NCI-H128 (cell line): ENCODE data around the gene SHROOM4.

Source experiments
- DNase-seq: peaks from one replicate; lab custom pipeline; 2025; ENCODE audit not compliant: unreplicated experiment; lab: John Stamatoyannopoulos, UW

SHROOM4 gene

GRCh38 chrX:50813843-50814661, at the start of gene SHROOM4:
Gene SHROOM4, minus strand, starts transcription at chrX:50814194. Its CDS starts 176 bp downstream, at chrX:50814018.
- no peak for DNase-seq

DNA sequence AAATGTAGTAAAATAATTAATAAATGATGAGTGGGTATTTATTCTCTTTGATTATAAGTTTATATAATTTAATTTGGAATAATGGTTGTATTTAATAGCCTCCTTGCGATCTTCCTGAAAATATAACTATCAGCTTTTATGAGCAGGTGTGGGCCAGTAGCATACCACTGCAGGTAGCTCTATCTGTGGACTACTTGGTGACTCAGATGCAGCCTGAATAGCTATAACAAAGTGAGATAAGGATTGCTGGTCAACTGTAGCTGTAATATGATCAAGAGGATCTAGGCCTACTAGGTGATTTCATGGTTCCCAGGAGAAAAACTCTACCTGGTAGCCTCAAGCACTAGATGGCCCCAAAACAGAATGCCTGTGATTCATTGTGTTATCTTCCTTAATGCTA, 49.5 kb upstream of the SHROOM4 start:
- no peak for DNase-seq

DNA sequence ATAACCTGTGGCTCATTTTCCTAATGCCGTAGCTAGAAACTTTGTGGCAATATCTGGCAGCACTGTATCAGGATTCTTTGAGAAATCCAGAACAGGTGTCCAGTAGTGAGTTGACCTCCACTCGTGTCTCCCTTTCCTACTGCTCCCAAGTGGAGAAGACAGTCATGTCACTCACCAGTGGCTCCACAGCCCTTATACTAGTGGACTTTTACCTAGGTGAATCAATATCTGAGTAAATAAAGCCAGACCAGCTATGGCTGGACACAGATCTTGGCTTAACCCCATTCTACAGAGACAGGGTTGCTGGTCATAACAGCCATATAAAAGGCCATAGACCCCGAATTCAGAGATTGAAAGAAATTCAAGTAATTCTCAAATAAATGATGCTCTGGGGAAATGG, 46.5 kb upstream of the SHROOM4 start:
- no peak for DNase-seq

DNA sequence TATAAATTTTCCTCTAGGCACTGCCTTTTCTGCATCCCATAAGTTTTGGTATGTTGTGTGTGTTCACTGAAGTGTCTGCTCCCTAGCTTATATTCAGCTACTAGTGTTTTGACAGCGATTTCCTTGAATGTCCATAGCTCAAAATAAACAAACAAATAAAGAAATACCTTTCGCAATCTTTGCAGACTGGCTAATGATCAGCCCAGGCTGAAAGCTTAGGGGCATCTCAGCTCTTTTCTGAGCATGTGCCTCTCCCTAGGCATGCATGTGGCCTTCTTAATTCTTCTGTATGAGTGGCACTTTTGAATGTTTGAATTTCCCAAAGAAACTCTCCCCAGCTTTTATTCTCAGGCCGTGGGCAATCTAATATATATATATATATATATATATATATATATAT, 44.6 kb upstream of the SHROOM4 start:
- DNase-seq = no peak

DNA sequence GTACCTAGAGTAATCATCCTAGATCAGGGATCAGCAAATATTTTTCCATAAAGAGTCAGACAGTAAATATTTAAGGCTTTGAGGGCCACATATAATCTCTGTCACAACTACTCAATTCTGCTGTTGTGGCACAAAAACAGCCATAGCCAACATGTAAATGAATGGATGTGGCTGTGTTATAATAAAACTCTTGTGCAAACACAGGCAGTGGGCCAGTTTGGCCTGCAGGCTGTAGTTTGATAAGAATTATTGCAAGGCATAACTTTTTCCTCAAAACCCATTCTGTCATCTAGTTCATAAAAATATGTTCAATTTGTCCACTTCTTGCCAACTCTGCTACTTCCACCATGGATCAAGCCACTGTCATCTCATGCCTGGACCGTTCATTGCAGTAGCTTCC, 39.4 kb upstream of the SHROOM4 start:
- no peak for DNase-seq

- DNase-seq = no peak
These were observed 38.5 kb upstream of the SHROOM4 start for GRCh38 chrX:50852524-50852923.

- DNase-seq = no peak
These were observed 28.2 kb upstream of the SHROOM4 start for GRCh38 chrX:50842221-50842620.

DNA sequence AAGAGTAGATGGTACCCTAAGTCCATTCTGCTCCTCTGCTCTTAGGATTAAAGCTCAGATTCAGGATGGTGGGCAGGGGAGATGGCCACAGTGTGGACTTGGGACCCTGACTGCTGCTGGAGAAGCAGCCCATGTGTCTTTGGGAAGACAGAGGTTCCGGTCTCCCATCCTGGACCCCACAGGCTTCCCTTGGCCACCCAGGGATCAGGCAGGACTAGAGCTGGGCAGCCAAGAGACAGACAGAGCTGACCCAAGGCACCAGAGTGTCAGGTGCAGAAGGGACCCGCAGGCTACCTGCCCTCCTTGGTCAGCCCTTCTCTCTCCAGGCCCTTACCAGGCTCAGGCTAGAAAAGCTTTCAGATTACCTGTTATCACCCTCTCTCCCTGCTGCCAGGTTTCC, 25.7 kb upstream of the SHROOM4 start:
- no peak for DNase-seq

DNA sequence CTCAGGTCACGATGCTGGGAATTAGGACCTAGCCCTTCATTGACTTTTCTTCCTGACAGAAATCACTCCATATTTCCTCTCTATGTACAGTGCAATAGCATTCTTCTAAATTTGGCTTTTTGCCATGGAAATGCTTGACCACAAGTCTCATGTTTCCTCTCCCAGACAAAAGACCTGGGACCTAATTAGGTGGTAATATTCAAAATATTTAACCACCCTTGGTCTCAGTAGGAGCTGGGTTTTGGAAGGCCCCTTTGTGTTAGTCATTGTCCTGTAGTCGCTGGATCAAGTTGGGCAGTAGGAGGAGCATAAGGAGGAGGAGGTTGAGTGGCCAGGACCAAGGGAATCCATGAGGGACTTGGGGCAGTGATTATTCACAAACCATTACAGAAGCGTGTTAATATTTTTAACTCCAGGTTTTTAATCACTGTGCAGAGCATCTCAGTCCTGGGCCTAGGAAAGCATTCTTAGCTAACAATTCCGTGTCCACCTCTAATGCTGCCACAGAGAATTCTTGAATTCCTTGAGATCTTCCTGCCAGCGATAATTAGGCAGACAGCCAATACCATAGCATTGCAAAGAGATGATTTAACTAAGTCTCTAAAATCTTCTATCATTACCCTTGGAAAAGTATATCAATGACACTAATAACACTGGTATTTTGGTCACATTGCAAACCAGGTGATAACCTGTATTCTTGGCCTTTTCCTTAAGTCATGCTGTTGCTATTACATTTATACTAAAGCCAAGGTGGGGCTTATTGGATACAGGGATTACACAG, 25.0 kb upstream of the SHROOM4 start:
- no peak for DNase-seq

- no peak for DNase-seq
These were observed 14.0 kb upstream of the SHROOM4 start for GRCh38 chrX:50827996-50828395.

DNA sequence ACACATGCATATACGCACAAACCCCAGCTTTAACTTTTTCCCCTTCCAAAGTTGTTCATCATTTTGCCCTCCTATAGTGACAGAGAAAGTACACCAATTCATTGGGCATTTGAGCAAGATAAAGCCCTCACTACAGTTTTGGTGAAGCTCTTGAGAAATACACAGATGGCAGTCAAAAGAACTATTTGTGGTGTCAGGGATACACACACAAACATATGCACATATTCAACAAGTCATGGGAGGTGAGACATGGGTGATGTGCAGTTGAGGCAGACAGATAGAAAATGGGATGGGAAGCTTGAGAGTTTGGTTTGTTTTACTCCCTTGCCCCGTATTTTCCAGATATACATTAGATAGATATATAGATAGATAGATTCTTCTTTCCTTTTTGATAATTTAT, 11.8 kb upstream of the SHROOM4 start:
- DNase-seq = no peak

DNA sequence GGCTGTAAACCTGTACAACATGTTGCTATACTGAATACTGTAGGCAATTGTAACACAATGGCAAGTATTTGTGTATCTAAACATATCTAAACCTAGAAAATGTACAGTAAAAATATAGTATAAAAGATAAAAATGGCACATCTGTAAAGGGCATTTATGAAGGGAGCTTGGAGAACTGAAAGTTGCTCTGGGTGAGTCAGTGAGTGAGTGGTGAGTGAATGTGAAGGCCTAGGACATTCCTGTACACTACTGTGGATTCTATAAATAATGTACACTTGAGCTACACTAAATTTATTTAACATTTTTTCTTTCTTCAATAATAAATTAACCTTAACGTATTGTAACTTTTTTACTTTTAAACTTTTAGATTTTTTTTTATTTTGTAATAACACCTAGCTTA, 5.0 kb upstream of the SHROOM4 start:
- no peak for DNase-seq

- DNase-seq = no peak
These were observed 1.1 kb upstream of the SHROOM4 start for GRCh38 chrX:50815120-50815519.

DNA sequence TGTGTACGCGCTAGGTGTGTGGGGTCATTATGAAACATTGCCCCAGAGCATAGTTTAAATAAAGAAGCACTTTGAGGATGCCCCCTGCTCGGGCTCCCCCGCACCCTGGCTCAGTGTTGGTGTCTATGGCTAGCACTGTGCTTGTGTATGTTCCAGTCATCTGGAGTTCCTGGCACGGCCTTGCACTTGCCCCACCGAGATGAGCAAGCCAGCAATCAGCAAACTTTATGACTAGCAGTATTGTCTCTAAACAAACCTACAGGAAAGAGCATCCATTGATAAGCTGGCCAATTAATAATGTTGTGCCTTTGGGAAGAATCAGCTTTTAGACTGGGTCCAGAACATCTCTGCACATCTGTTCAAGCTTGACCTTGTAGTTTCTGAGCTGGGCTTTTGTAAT, 707 bp upstream of the SHROOM4 start:
- DNase-seq = no peak

- no peak for DNase-seq
These were observed 775 bp downstream of the SHROOM4 start for GRCh38 chrX:50812995-50813842.

DNA sequence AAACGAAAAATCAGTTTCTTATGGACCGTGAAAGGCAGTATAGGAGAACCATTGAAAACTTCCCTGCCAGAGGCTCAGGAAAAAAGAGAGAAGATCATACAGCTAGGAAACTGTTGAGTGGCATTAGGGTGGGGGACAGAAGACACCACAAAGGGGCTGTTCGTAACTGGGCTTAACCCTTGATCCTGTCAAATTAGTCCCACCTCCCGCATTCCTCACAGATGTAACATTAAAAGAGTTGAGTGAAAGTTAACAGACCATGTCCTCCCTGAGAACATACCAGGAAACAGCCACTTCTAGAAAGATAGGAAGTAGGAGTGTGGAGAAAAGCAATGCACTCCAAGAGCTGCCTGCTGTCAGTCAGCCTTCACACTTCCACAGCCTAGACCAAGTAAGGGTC, 8.7 kb downstream of the SHROOM4 start:
- DNase-seq = no peak

DNA sequence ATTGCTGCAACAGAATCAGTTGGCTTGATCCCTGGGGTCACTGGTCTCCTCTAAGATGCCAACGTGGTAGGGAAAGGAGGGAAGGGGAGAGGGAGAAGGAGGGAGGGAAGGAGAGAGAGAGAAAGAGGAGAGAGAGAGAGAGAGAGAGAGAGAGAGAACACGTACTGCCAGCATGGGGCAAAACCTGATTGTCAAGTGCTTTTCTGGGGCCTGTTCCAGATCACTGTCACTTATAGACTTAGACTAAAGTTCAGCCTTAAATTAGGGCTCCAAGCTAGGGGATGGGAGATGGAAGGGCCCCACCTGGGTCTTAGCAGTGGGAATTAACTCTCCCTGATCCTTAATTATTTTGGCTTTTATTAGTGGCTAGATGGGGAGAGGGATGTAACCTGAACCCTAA, 12.9 kb downstream of the SHROOM4 start:
- no peak for DNase-seq

GRCh38 chrX:50799531-50799961, 14.4 kb downstream of the SHROOM4 start:
- no peak for DNase-seq

- DNase-seq = no peak
These were observed 15.2 kb downstream of the SHROOM4 start for GRCh38 chrX:50798783-50799182.

- DNase-seq = no peak
These were observed 26.9 kb downstream of the SHROOM4 start for GRCh38 chrX:50787099-50787498.

DNA sequence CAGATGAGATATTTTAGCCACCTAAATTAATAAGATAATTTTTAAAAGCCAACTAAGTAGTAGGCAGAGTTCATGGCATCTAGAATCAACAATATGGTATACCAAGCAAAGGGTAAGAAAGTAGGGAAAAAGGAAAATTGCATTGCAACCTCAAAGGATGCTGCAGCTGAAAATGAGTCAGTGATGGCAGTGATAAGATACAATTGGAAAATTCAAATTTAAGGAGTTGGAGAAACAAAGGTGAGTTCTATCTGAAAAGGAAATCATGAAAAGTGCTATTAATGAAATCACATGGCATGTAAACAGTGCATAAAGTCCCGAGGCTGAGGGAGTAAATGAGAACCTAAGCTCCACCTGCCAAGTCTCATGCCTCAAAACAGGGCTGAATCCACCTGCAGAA, 33.9 kb downstream of the SHROOM4 start:
- DNase-seq = no peak
